HL-60 (cell line): ENCODE results near the gene TAF3.

Source experiments
- DNase-seq, 2 experiments: peaks; one replicate each; pipeline ENCODE4 v3.0.0-alpha.2; 2010 to 2020; ENCODE audit warnings: low read depth in 1 of 2, low spot score in 1 of 2
- H3K27ac ChIP-seq: fragments of 250-450 bp; sonication (Bioruptor Pico); replicated peaks from 2 replicates; pipeline ENCODE4 v1.5.1; 2020; ENCODE audit warnings: mild to moderate bottlenecking, moderate library complexity
- H3K27me3 ChIP-seq: fragments of 250-450 bp; sonication (Bioruptor Pico); 2 replicates; pipeline ENCODE4 v1.5.1; 2021; ENCODE audit warnings: mild to moderate bottlenecking, moderate library complexity; ENCODE audit not compliant: insufficient read depth, poor library complexity, severe bottlenecking
- H3K4me3 ChIP-seq: replicated peaks from 2 replicates; pipeline ENCODE4 v1.5.1; 2011; ENCODE audit warnings: mild to moderate bottlenecking, control low read depth, low read length; ENCODE audit not compliant: insufficient read depth
- CTCF ChIP-seq: IDR thresholded peaks from one replicate; pipeline ENCODE4 v1.5.1; 2011; ENCODE audit warnings: low read length, control low read depth, inconsistent platforms; ENCODE audit not compliant: insufficient read depth
- GABPA ChIP-seq: IDR thresholded peaks from 2 replicates; pipeline ENCODE4 v1.6.1; 2012; ENCODE audit warnings: low read depth
- POLR2AphosphoS5 ChIP-seq: IDR thresholded peaks from 2 replicates; pipeline ENCODE4 v1.6.1; 2012; ENCODE audit warnings: low read depth
- REST ChIP-seq: IDR thresholded peaks from 2 replicates; pipeline ENCODE4 v1.6.1; 2012; ENCODE audit warnings: low read depth; ENCODE audit not compliant: insufficient replicate concordance
- SPI1 ChIP-seq: IDR thresholded peaks from 2 replicates; pipeline ENCODE4 v1.6.1; 2012; ENCODE audit warnings: low read depth, mild to moderate bottlenecking, borderline replicate concordance

Gene TAF3

GRCh38 chr10:7817576-7817975 is 729 bp upstream of the TAF3 start:
- Histone ChIP-seq H3K27ac (no peak overlapping the region), H3K27me3 (no peaks in the 10 kb centered on the region)
- no peak for TF ChIP-seq POLR2AphosphoS5
- no peak for TF ChIP-seq SPI1
- no peak for TF ChIP-seq CTCF
- no peak for TF ChIP-seq GABPA
- no peak for TF ChIP-seq REST

GRCh38 chr10:7817984-7818294 is 366 bp upstream of the TAF3 start:
- TF ChIP-seq REST (no peak), GABPA (no peak; the same call in 1 of the 2 replicates), POLR2AphosphoS5 (no peak), CTCF (no peak), SPI1 (no peak)
- no peak for DNase-seq
- Histone ChIP-seq H3K27me3 (no peaks in the 10 kb centered on the region), H3K27ac (peak overlapping the region; percentile 64), H3K4me3 (peak overlapping the region; percentile 96)

More at GRCh38 chr10:7817576-7817975, 729 bp upstream of the TAF3 start:
- H3K4me3 ChIP-seq: peak overlapping the region; percentile 96
- no peak for DNase-seq

- peak in 1 of 2 experiments; percentile 41 for DNase-seq
- Histone ChIP-seq H3K27ac (peak overlapping the region; percentile 64), H3K4me3 (peak overlapping the region; percentile 96), H3K27me3 (no peaks in the 10 kb centered on the region)
- no peak for TF ChIP-seq REST
- no peak for TF ChIP-seq POLR2AphosphoS5
- no peak for TF ChIP-seq GABPA
- TF ChIP-seq SPI1: no peak
- no peak for TF ChIP-seq CTCF
These were observed 786 bp downstream of the TAF3 start for GRCh38 chr10:7819121-7819460.
